HG03354 (cell line): ENCODE results near the gene LTB.

ENCODE experiments used
- ATAC-seq: cut with Tn5 transposase; IDR thresholded peaks from one replicate; pipeline ENCODE4 v1.9.1; 2021; ENCODE audit warnings: mild to moderate bottlenecking; ENCODE audit not compliant: unreplicated experiment, poor library complexity, severe bottlenecking

The LTB gene

GRCh38 chr6:31535538-31536324, 46.5 kb downstream of the LTB start:
- ATAC-seq: no peak

DNA sequence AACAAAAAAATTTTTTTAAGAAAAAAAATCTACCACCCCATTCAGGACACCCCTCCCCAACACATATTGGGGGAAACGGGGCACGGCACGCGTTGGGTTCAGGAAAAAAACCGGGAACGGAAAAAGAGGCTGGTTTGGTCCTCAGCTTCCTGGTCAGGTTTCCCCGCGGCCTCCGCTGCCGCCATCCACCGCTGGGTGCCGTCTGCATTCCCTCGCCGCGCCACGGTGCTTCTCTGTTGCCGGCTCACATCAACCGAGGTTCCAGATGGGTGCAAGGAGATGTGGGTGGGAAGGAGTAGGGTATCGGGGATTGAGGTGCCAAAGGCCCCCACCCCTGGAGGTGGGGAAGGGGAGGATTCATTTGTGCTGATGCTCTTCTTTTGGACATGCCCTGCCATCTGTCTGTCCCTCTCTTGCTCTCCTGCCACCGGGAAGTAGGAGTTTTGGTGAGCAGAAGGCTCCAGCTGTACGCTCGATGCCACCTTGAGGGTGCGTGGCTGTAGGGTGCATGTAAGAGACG, 47.6 kb downstream of the LTB start:
- ATAC-seq: no peak

- ATAC-seq: no peak
Measured at GRCh38 chr6:31534011-31534410, 48.2 kb downstream of the LTB start.

DNA sequence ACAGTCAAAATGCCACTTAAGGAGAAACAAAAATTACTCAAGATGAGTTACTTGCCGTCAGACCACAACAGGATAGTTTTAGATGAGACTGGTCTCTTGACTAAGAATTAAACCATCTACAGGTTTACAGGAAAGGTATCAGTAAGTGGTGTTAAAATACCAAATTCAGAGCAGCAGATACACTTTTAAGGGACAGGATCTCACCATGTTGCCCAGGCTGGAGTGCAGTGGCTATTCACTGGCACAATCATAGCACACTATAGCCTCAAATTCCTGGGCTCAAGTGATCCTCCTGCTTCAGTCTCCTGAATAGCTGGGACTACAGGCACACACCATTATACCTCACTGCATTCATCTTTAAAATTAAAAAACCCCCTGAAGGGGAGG, 48.8 kb downstream of the LTB start:
- no peak for ATAC-seq

- no peak for ATAC-seq
Measured at GRCh38 chr6:31532644-31533454, 49.4 kb downstream of the LTB start.

- no peak for ATAC-seq
Measured at GRCh38 chr6:31531771-31532643, 50.2 kb downstream of the LTB start.

DNA sequence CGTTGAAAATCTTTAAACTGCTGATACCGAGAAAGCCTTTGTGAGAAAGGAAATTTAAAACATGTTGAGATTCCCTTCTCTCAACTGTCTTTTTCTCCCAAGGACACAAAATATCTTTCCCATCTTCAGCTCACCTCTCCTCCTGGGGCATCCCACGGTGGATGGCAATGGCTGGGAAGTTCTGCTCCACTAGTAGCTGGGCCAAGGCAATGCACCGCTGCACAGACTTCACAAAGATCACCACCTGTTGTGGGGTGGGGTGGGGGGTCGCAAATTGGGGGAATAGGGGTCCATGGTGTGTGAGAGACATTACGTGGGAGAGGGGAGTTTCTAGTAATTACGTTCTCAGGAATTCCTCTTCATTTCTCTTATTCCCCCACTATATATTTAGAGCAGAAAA, 51.1 kb downstream of the LTB start:
- ATAC-seq: no peak

DNA sequence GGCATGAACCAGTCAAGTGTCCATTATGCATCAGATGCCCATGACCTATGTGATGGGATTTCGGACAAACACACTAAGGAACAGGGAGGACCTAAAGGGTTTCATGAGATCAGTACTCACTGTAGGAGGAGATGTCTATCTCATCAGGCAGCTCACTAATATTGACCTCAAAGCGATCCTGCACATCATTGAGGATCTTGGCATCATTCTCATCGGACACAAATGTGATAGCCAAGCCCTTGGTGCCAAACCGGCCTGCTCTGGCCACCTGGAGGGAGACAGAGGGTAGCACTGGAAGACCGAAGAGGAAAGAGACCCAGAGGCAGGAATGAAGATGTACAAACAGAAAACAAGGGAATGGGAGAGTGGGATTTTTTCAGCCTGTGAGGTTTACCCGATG, 51.6 kb downstream of the LTB start:
- no peak for ATAC-seq
